ENCODE results near the gene NFYA. TPM values are rescaled to one million over a fixed set of nuclear protein-coding genes. Genes with fewer than 3 reads are reported as not detected.
A peak's percentile ranks its signal among the peaks of the same experiment; 100 is the strongest.

The NFYA gene
- total RNA-seq, 1 experiment from 2014 or later, result 43.0 TPM

DNA sequence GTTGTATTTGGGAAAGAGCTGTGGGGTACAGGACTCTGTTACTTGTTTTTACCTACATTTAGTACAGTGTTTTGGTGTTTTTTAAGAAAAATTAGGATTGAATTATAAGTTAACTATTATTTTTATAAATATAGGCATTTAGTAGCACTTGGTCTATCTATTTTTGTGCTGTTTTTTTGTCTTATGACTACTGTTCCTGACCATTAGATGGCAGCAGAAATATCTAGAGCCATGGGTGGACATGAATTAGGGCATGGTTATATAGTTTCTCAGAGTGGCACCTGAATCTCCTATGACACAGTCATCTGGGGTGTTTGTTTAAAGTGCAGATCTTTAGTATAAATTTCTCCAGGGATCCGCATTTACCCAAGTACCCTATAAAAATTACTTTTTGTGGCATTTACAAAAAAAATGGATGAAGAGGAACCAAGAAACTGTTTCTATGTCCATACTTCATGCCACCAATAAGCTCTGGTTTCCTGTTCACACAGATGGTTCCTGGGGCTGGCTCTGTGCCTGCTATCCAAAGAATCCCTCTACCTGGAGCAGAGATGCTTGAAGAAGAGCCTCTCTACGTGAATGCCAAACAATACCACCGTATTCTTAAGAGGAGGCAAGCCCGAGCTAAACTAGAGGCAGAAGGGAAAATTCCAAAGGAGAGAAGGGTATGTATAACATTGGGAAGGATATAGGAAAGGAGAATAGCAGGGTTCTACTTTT is 19.8 kb downstream of the NFYA start:
- Histone ChIP-seq H3K23me2 (ENCODE audit: insufficient read length, low read depth, low read length, poor library complexity, severe bottlenecking) (no peaks in the 10 kb centered on the region), H3K23ac (ENCODE audit: insufficient read length, low read depth, low read length) (no peak overlapping the region), H2BK20ac (ENCODE audit: low read depth, low read length, poor library complexity, severe bottlenecking) (no peak overlapping the region), H2AK5ac (ENCODE audit: insufficient read length, low read length) (no peak overlapping the region), H3K27ac (ENCODE audit: insufficient read length, low read depth, low read length) (no peak overlapping the region), H2AFZ (ENCODE audit: low read length) (no peak overlapping the region), H3K79me1 (ENCODE audit: insufficient read depth, low read depth, low read length, poor library complexity, severe bottlenecking) (peaks cover 2% of the 10 kb centered on the region), H3K4me2 (ENCODE audit: insufficient read depth, insufficient read length, low read length) (no peak overlapping the region), H4K91ac (ENCODE audit: insufficient read length, low read depth, low read length) (no peak overlapping the region), H3K4me1 (ENCODE audit: insufficient read depth, low read length) (no peaks in the 10 kb centered on the region), H4K20me1 (ENCODE audit: control insufficient read depth, insufficient read depth, insufficient read length) (no peaks in the 10 kb centered on the region), H3K9me3 (ENCODE audit: control insufficient read depth, low read depth, low read length) (no peaks in the 10 kb centered on the region), H3K9ac (ENCODE audit: extremely low read depth, insufficient read length, low read length) (no peak overlapping the region), H3K79me2 (ENCODE audit: insufficient read depth, low read length) (no peaks in the 10 kb centered on the region), H3K56ac (ENCODE audit: insufficient read length, low read depth, low read length) (no peak overlapping the region), H4K8ac (replicated peaks; ENCODE audit: insufficient read length, low read depth, low read length) (no peak overlapping the region), H3K14ac (ENCODE audit: insufficient read depth, low read length) (no peak overlapping the region), H3K4ac (ENCODE audit: low read depth, low read length) (no peak overlapping the region), H3K27me3 (ENCODE audit: insufficient read depth, low read length) (no peaks in the 10 kb centered on the region), H2BK120ac (ENCODE audit: low read depth, low read length, poor library complexity, severe bottlenecking) (no peak overlapping the region), H2BK12ac (ENCODE audit: insufficient read length, low read depth, low read length) (no peak overlapping the region), H2BK5ac (ENCODE audit: insufficient read length, low read length) (no peak overlapping the region), H3K18ac (ENCODE audit: insufficient read length, low read depth, low read length) (no peak overlapping the region), H3T11ph (ENCODE audit: low read length) (no peak overlapping the region), H2BK15ac (ENCODE audit: low read depth, low read length) (no peak overlapping the region), H4K5ac (ENCODE audit: insufficient read length, low read depth, low read length) (no peak overlapping the region)
- H3K36me3 Mint-ChIP-seq (ENCODE audit: insufficient read depth in 1 of 3, low read depth in 3 of 3), result peaks cover 53 to 93% (median 83%) of the 10 kb centered on the region in 3 experiments; a peak in 6 of 7 replicates
- H3K27ac Mint-ChIP-seq, result no peak overlapping the region; a peak in 1 of 7 replicates
- no CpG with 5 or more reads among the region's 4 CpGs for WGBS (ENCODE audit: extremely low coverage, insufficient read length, low lambda C conversion rate)
- no peak overlapping the region for H3K4me3 Mint-ChIP-seq
- DNase-seq, result no peak
- TF ChIP-seq, protein P1, sequence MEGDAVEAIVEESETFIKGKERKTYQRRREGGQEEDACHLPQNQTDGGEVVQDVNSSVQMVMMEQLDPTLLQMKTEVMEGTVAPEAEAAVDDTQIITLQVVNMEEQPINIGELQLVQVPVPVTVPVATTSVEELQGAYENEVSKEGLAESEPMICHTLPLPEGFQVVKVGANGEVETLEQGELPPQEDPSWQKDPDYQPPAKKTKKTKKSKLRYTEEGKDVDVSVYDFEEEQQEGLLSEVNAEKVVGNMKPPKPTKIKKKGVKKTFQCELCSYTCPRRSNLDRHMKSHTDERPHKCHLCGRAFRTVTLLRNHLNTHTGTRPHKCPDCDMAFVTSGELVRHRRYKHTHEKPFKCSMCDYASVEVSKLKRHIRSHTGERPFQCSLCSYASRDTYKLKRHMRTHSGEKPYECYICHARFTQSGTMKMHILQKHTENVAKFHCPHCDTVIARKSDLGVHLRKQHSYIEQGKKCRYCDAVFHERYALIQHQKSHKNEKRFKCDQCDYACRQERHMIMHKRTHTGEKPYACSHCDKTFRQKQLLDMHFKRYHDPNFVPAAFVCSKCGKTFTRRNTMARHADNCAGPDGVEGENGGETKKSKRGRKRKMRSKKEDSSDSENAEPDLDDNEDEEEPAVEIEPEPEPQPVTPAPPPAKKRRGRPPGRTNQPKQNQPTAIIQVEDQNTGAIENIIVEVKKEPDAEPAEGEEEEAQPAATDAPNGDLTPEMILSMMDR (conservative IDR thresholded peaks at IDR 0.05), result peak; percentile 60
- no peaks in the 10 kb centered on the region for H3K9me3 Mint-ChIP-seq
- H3K4me1 Mint-ChIP-seq, result no peaks in the 10 kb centered on the region
- no peaks in the 10 kb centered on the region for H3K27me3 Mint-ChIP-seq (ENCODE audit: low read depth)

All from H9 (cell line).